GM12873 (cell line): Measurements from ENCODE around the gene PODXL2.

Experiments
- TF ChIP-seq, protein P1 (sequence below): IDR thresholded peaks from 2 replicates; pipeline ENCODE4 v1.5.1; 2012; ENCODE audit warnings: low read depth, mild to moderate bottlenecking, moderate library complexity, low read length, control low read depth; ENCODE audit not compliant: insufficient read depth; ENCODE audit errors: missing control alignments

Gene PODXL2

DNA sequence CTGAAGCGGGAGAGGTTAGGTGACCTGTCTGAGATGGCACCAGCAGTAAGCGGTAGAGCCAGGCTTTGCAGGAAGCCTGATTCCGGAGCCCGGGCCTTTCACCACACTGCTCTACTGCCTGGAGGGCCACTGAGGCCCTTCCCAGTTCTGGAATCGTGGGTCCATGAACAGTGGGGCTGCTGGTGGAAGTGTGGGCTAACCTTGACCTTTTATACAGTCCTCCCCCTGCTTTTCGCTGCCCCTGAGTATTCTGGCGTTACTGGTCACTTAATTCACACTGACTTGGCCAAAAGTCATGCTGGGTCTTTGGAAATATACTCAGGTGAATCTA, 41.2 kb downstream of the PODXL2 start:
- TF ChIP-seq, protein P1, sequence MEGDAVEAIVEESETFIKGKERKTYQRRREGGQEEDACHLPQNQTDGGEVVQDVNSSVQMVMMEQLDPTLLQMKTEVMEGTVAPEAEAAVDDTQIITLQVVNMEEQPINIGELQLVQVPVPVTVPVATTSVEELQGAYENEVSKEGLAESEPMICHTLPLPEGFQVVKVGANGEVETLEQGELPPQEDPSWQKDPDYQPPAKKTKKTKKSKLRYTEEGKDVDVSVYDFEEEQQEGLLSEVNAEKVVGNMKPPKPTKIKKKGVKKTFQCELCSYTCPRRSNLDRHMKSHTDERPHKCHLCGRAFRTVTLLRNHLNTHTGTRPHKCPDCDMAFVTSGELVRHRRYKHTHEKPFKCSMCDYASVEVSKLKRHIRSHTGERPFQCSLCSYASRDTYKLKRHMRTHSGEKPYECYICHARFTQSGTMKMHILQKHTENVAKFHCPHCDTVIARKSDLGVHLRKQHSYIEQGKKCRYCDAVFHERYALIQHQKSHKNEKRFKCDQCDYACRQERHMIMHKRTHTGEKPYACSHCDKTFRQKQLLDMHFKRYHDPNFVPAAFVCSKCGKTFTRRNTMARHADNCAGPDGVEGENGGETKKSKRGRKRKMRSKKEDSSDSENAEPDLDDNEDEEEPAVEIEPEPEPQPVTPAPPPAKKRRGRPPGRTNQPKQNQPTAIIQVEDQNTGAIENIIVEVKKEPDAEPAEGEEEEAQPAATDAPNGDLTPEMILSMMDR, result no peak

DNA sequence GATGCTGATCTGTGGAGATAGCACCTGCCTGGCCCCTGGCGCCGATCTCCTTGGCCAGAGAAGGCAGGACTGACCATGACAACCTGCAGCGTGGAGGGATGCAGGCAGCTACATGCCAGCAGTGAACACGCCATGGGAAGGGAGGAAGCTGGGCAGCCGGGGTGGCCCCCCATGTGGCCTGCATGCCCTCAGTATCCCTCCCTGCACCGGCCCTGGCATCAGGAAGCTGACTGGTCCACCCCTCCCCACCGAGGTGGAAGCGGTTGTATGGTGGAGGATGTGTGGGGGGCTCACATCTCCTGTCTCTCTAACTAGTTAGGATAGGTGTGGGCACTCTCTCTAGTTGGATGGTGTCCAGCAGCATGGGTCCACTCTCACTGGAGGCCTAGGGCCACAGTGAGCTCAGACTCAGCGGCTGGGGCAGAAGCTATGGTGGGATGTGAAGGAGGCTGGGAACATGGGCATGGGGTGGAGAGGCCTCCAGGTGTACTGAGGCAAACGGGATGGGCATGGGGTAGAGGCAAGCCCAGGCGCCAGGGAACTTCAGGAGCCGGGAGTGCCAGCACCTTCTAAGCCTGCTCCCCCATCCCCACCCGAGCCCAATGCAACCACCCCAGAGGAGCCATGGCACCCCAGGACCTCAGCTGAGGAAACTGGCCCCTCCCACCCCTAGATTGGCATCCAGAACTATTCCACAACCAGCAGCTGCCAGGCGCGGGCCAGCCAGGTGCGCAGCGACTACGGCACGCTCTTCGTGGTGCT, 42.0 kb downstream of the PODXL2 start:
- TF ChIP-seq, protein P1, result no peak

DNA sequence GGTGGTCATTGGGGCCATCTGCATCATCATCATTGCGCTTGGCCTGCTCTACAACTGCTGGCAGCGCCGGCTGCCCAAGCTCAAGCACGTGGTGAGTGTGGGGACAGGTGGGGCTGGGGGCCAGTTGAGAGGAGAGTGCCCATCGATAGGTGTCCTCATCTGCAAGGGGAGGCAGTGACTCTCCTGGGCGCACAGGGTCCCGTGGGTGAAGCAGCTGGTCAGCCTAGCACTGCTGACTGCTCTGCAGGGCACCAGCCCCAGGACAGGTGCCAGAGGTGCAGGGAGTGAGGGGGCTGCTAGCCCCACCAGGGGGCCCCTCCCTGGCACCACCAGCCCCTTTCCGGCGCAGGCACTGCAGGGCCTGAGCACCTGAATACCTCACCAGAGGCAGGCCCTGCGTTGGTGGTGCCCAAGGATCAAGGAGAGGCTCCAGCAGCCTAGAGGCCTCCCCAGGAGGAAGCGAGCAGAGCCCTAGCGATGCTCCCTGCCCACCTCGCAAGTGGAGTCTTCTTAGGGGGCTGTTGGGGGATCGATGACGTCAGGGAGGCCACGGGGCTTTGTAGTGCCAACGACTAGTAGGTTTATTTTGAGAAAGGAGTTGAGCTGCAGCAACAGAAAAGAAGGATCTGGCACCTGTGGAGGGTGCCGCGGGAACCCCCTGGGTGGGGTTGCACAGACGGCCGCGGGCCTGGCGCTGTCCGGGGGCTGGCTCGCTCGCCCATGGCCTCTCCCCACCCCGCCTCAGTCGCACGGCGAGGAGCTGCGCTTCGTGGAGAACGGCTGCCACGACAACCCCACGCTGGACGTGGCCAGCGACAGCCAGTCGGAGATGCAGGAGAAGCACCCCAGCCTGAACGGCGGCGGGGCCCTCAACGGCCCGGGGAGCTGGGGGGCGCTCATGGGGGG, 42.8 kb downstream of the PODXL2 start:
- TF ChIP-seq, protein P1, result no peak

DNA sequence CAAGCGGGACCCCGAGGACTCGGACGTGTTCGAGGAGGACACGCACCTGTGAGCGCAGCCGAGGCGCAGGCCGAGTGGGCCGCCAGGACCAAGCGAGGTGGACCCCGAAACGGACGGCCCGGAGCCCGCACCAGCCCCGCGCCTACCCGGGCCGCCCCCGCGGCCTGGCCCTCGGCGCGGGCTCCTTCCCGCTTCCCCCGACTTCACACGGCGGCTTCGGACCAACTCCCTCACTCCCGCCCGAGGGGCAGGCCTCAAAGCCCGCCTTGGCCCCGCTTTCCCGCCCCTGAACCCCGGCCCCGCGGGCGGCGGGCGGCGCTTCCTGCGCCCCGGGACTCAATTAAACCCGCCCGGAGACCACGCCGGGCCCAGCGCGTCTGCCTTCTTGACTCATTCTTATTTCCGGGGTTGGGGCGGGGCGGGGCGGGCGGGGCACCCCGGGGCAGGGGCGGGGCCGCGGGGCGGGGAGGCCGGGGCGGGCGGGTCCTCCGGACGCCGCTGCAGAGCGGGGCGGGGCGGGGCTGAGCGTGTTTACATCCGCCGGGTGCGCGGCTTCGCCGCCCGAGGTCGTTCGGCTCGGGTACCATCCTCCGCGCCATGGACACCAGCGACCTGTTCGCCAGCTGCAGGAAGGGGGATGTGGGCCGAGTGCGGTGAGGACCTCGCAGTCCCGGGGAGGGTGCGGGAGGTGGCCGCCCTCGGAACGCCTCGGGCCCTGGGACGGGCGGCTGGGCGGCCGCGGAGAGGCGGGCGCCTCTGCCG, 43.6 kb downstream of the PODXL2 start, which contains the start of gene ABTB1:
Gene ABTB1 (plus strand): TSS at position 524 of the 762 bp plus-strand sequence. CDS start 74 bp downstream, at position 598.
- TF ChIP-seq, protein P1, result no peak

DNA sequence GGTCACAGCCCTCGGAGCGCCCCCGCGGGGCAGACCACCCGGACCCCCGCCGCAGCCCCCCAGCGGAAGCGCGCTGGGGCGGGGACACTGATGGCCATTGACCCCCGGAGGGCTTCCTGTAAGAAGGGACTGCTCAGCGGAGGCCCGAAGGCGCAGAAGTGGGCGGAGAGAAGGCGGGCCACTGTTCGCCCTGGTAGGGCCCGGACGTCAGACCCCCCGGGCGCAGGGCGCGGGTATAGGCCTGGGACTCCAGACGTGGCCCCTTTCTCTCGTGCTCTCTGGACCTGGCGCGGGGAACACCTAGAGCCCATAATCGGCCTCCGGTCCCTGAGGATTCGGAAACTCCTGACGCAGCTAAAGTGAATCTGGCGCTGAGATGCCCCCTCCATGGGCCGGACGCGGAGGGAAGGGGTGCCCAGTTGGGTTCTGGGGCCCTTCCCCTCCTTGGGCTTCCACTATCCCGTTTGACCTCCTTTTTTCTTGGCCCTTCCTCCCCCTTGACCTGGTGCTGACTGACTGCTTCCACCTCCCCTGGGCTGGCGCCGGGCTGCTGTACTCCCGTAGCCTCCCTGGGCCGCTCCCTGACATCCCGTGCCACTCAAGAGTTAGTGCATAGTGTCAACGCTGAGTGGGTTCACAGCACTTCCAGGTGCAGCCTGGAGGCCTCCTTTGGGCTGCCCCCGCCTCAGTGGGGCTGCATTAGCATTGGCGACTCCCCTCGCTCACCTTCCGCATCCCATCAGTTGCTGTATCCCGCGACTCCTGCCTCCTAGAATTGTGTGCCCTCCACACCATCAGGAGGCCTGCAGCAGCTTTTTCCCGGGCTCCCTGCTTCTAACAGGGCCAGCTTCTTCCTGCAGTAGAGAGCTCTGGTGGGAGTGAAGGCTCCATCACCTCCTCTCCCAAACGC, 44.5 kb downstream of the PODXL2 start:
- TF ChIP-seq, protein P1, result no peak

DNA sequence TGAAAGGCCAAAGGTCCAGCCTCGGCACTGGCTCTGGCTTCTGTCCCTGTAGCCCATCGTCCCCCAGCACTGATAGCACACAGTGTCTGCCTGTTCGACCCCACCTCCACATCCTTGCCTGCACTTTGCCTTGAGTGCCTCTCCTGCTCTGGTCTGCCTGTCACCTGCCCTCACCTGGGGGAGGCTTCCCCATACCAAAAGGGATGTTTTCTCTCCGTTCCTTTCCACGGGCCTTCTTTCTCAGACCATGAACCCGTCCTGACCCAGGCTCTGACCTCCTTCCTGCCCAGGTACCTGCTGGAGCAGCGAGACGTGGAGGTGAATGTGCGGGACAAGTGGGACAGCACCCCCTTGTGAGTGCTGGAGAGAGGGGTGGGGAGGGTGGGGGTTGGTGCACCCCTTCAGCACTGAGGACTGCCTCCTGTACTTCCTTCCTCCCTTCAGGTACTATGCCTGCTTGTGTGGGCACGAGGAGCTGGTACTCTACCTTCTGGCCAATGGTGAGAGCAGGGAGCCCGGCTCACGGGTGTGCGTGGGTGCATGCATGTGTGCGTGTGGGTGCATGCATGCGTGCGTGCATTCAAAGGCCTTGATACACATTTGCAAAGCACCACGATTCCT, 45.2 kb downstream of the PODXL2 start:
- TF ChIP-seq, protein P1, result no peak
